ENCODE measurements around the gene LOC128125822.
"Not testable (repeated sequence)": the region's sequence is repeated elsewhere in the genome, so short reads cannot be mapped to it uniquely, and the experiment has no call there.

LOC128125822 gene

DNA sequence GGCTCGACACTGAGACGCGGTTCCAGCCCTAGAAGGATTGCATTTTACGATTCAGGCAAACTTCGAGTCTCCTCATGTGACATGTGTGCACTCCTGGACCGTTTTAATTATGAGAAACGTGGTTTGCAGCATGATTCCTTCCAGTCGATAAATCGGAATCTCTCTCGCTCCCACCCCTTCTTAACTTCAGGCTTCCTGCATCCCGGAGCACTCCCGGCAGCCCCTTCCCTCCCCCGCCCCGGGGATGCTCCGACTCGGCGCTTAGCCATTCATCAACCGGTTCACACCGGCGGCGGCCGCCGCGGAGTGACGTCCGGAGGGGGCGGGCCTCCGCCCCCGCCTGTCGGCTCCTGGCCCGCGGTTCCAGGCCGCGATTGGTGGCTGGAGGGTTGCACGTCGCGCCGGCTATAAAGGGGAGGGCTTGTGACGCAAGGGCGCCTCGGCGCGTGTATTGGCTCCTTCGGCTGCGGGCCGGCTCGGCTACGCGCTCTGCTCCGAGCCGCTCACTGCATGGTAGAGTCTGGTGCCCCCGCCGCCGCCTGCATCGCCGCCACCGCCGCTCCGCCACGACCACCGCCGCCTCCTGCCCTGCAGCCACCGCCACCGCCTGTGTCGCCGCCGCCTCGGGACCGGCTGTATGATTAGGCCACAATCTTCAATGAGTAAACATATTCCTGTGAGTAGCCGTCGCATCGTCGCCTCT, at the start of gene LOC128125822, which contains the start of gene PTP4A1:
Gene LOC128125822 (plus strand): TSS at position 437 of the 703 bp plus-strand sequence.
Gene PTP4A1 (plus strand): TSS at position 437 of the 703 bp plus-strand sequence. CDS start 4,401 bp downstream, outside the sequence.
- POLR2A ChIA-PET: no interaction called here

DNA sequence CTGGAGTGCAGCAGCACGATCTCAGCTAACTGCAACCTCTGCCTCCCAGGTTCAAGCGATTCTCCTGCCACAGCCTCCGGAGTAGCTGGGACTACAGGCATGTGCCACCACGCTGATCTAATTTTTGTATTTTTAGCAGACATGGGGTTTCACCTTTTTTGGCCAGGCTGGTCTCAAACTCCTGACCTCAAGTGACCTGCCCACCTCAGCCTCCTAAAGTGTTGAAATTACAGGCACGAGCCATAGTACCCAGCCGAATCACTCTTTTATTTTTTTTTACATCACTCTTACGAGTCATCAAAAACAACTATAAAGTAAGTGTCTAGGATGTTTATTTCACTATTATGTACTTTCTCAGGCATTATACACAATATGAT, 49.4 kb upstream of the LOC128125822 start:
- ATAC-seq; DNase-seq; H3K27ac Mint-ChIP-seq; H3K9me3 Mint-ChIP-seq (ENCODE audit: insufficient read depth); H3K4me3 Mint-ChIP-seq; CTCF ChIA-PET; H3K27me3 Mint-ChIP-seq (ENCODE audit: low read depth); H3K36me3 Mint-ChIP-seq (ENCODE audit: low read depth): not testable (repeated sequence)
- POLR2A ChIA-PET: interaction anchor here (0.7 kb wide), 1 partner anchor 51 kb away, joined by 3 read pairs; no protein-coding TSS in a partner anchor
- H3K4me1 Mint-ChIP-seq (ENCODE audit: low read depth): peaks cover 22% of the 10 kb centered on the region

More for the DNA sequence above, at the start of gene LOC128125822, which contains the start of gene PTP4A1:
- Mint-ChIP-seq H3K27ac (peak within 1 kb of the TSS; percentile 98), H3K9me3 (ENCODE audit: insufficient read depth) (peaks cover 5% of the 10 kb centered on the region), H3K4me1 (ENCODE audit: low read depth) (peaks cover 41% of the 10 kb centered on the region), H3K4me3 (peak within 1 kb of the TSS; percentile 96), H3K36me3 (ENCODE audit: low read depth) (peaks cover 32% of the 10 kb centered on the region), H3K27me3 (ENCODE audit: low read depth) (no peaks in the 10 kb centered on the region)
- CTCF ChIA-PET: no interaction called here
- DNase-seq (peak; percentile 97), ATAC-seq (peak; percentile 94)

DNA sequence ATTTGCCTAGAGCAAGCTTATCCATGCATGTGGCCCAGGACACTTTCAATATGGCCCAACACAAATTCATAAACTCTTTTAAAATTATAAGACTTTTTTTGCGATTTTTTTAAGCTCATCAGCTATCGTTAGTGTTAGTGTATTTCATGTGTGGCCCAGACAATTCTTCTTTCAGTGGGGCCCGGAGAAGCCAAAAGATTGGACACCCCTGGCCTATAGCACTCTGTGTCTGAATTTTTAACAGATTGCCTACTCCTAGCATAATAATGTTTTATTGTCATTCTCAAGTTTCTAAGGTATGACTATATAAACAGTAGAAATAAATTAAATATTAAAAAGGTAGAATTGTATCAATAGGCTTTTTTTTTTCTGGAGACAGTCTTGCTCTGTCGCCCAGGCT, 48.6 kb upstream of the LOC128125822 start:
- H3K9me3 Mint-ChIP-seq (ENCODE audit: insufficient read depth): no peaks in the 10 kb centered on the region
- H3K27me3 Mint-ChIP-seq (ENCODE audit: low read depth): no peaks in the 10 kb centered on the region
- DNase-seq (no peak), ATAC-seq (no peak)
- CTCF ChIA-PET: no interaction called here
- peaks cover 3% of the 10 kb centered on the region for H3K36me3 Mint-ChIP-seq (ENCODE audit: low read depth)
- peaks cover 28% of the 10 kb centered on the region for H3K4me1 Mint-ChIP-seq (ENCODE audit: low read depth)
- H3K27ac Mint-ChIP-seq: no peak overlapping the region
- POLR2A ChIA-PET: no interaction called here
- no peak overlapping the region for H3K4me3 Mint-ChIP-seq

DNA sequence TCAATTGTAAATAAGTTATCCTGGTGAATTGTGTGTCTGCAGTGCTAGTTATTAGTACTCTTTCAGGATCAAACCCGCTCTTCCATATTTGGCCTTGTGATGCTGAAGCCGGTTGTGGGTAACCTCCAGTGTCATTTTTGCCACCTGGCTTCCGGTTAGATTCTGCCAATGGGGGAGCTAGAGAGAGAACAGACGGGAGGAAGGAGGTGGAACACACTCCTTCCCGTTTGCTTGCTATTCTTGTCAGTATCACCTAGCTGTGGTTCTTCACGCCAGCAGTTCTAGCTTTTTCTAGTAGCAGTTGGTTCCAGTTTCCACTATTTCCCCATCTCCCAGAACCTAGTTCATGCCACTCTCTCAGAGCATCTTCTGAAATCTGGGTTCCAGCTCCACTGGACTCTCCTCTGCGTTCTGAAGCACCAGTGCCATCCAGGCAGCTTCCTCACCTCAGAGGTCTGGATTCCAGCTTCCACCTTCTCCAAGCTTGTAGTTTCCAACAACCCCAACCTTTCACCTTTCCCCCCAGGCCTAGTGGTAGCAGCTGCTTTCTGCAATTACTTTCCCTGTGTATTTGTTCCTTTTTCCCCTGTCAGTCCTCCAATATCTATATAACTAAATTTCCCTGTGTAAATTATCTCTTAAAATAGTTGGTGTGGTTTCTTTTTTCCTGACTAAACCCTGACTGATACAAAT, 46.9 kb upstream of the LOC128125822 start:
- Mint-ChIP-seq H3K27me3 (ENCODE audit: low read depth) (no peaks in the 10 kb centered on the region), H3K9me3 (ENCODE audit: insufficient read depth) (no peaks in the 10 kb centered on the region), H3K4me3 (no peak overlapping the region), H3K36me3 (ENCODE audit: low read depth) (peaks cover 3% of the 10 kb centered on the region), H3K27ac (no peak overlapping the region), H3K4me1 (ENCODE audit: low read depth) (peaks cover 36% of the 10 kb centered on the region)
- POLR2A ChIA-PET: no interaction called here
- ATAC-seq: no peak
- DNase-seq: no peak
- CTCF ChIA-PET: interaction anchor here (0.9 kb wide), 1 partner anchor 22 kb away, joined by 4 read pairs; no protein-coding TSS in a partner anchor

DNA sequence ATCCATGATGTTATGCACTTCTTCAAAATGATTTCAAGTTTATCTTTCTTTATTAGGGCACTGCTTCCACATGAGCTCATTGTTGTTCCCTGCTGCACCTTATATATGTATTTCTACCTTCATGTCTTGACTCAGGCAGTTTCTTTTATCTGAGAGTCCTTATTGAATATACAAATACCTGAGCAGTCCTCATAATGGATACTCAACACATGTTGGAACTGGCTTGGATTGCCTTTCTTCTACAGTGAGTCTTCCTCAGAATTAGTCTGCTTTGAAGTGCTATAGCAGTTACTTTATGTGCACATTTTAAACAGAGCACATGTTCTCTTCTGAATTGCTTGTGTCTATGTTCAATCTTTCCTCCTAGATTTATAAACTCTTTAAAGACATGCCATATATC, 45.3 kb upstream of the LOC128125822 start:
- Mint-ChIP-seq H3K9me3 (ENCODE audit: insufficient read depth) (no peaks in the 10 kb centered on the region), H3K27ac (no peak overlapping the region), H3K36me3 (ENCODE audit: low read depth) (peaks cover 7% of the 10 kb centered on the region), H3K4me3 (no peak overlapping the region), H3K27me3 (ENCODE audit: low read depth) (no peaks in the 10 kb centered on the region), H3K4me1 (ENCODE audit: low read depth) (peaks cover 40% of the 10 kb centered on the region)
- ChIA-PET CTCF (no interaction called here), POLR2A (interaction anchor here (1.0 kb wide), 1 partner anchor 46 kb away, joined by 6 read pairs; no protein-coding TSS in a partner anchor)
- ATAC-seq (no peak), DNase-seq (no peak)

DNA sequence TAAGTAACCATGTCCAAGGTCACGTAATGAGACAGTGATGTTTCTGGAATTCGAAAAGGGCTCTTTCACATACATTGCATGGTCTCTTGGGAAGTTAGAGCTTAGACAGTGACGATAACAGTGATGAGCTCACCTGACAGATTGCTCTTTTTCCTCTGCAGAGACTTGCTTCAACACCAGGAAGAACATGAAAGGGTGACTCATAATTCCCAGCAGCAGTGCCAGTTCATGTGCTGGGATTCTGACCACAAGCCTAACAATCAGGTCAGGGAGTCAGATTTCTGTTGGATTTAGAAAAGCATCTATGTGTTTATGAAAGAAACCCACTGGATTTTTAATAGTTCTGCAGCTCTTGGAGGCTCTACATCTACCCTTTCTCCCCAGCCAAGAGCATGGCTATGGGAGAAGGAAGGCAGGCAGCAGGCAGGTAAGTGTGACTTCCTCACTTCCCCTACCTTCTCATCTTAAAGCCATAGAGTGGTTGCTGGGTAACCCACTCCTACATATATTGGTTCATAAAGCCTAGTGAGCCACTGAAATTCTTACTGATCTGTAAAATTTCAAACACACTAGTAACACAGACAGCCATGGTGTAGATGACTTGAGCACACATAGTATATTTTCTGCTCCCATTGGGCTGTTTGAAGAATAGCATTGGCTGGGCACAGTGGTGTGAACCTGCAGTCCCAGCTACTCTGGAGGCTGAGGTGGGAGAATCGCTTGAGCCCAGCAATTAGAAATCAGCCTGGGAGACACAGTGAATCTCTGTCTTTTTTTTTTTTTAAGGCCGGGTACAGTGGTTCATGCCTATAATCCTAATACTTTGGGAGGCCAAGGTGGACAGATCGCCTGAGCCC, 44.4 kb upstream of the LOC128125822 start:
- H3K27me3 Mint-ChIP-seq (ENCODE audit: low read depth): no peaks in the 10 kb centered on the region
- ATAC-seq (peak; percentile 37), DNase-seq (no peak)
- ChIA-PET POLR2A (interaction anchor here (1.0 kb wide), 1 partner anchor 45 kb away, joined by 6 read pairs; no protein-coding TSS in a partner anchor), CTCF (interaction anchor here (1.3 kb wide), 1 partner anchor 47 kb away, joined by 3 read pairs; no protein-coding TSS in a partner anchor)
- H3K27ac Mint-ChIP-seq: peak overlapping the region; percentile 77
- no peak overlapping the region for H3K4me3 Mint-ChIP-seq
- peaks cover 40% of the 10 kb centered on the region for H3K4me1 Mint-ChIP-seq (ENCODE audit: low read depth)
- peaks cover 8% of the 10 kb centered on the region for H3K36me3 Mint-ChIP-seq (ENCODE audit: low read depth)
- H3K9me3 Mint-ChIP-seq (ENCODE audit: insufficient read depth): no peaks in the 10 kb centered on the region

DNA sequence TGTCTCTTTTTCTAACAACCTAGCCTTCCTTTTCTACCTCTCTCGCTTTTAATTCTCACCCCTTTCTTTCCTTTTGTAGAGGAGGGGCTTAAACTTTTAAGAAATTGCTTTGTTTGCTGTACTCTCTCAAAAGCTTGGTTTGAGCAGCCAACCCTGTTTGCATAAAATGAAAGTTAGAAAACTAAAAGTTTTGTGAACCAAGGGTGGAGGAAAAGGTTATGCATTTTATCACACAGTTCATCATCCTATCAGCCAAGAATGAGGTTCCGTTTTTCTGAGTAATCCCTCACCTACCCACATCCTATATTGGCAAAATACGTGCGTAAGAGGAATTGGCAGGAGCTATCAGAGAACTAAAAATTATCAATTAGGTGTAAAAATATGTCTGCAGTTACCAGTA, 42.8 kb upstream of the LOC128125822 start:
- Mint-ChIP-seq H3K4me1 (ENCODE audit: low read depth) (peaks cover 40% of the 10 kb centered on the region), H3K36me3 (ENCODE audit: low read depth) (peaks cover 8% of the 10 kb centered on the region)
- POLR2A ChIA-PET: interaction anchor here (0.7 kb wide), 1 partner anchor 45 kb away, joined by 3 read pairs; no protein-coding TSS in a partner anchor

DNA sequence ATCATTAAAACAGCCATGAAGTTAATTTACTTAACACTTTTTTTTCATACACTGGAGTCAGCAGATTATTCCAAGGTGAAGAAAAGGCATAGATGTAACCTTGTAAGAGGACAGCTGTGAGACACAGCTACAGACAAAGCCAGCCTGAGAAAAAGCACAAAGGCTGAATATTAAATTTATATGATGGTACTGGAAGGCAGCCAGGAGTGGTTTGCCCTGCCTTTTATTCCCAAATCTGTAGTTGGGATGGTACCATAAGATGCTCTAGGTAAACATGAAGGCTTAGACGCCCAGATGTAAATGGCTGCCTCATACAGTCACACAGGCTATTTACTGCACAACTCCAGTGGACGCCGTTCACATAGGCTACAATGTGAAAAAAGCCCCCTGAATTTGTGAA, 42.1 kb upstream of the LOC128125822 start:
- Mint-ChIP-seq H3K36me3 (ENCODE audit: low read depth) (peaks cover 7% of the 10 kb centered on the region), H3K4me3 (no peak overlapping the region), H3K27ac (peak overlapping the region; percentile 97), H3K4me1 (ENCODE audit: low read depth) (peaks cover 37% of the 10 kb centered on the region), H3K27me3 (ENCODE audit: low read depth) (no peaks in the 10 kb centered on the region), H3K9me3 (ENCODE audit: insufficient read depth) (no peaks in the 10 kb centered on the region)
- ChIA-PET CTCF (interaction anchor here (2.0 to 3.2 kb wide), 2 partner anchors 44 to 178 kb away, joined by 5 to 17 read pairs; no protein-coding TSS in a partner anchor), POLR2A (no interaction called here)
- no peak for ATAC-seq
- DNase-seq: no peak

More for the DNA sequence above, 42.8 kb upstream of the LOC128125822 start:
- no peaks in the 10 kb centered on the region for H3K27me3 Mint-ChIP-seq (ENCODE audit: low read depth)
- CTCF ChIA-PET: interaction anchor here (1.3 to 2.0 kb wide), 2 partner anchors 44 to 177 kb away, joined by 3 to 5 read pairs; no protein-coding TSS in a partner anchor
- H3K4me3 Mint-ChIP-seq: peak overlapping the region; percentile 67
- DNase-seq (peak; percentile 39), ATAC-seq (peak; percentile 84)
- H3K27ac Mint-ChIP-seq: peak overlapping the region; percentile 97
- H3K9me3 Mint-ChIP-seq (ENCODE audit: insufficient read depth): no peaks in the 10 kb centered on the region

DNA sequence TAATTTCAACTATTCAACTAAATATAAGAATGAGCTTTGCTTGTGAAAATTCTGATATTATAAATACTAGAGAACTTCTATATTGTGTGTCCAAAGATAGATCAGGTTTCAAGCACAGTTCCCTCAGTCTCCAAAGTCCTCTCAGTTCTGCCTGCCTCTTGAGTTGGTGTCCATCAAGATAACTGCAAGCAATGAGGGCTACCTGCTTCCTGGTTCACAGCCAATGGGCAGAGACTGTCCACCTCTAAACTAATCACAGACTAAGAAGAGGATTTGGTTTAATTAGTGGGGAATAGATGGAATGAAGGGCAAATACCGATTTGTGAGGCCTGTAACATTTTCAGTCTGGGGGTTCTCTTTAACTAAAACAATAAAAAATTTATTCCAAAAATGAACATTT, 41.3 kb upstream of the LOC128125822 start:
- ChIA-PET CTCF (interaction anchor here (2.0 to 3.2 kb wide), 2 partner anchors 43 to 179 kb away, joined by 5 to 17 read pairs; no protein-coding TSS in a partner anchor), POLR2A (no interaction called here)
- peaks cover 5% of the 10 kb centered on the region for H3K36me3 Mint-ChIP-seq (ENCODE audit: low read depth)
- ATAC-seq (no peak), DNase-seq (no peak)
- no peak overlapping the region for H3K27ac Mint-ChIP-seq
- H3K27me3 Mint-ChIP-seq (ENCODE audit: low read depth): no peaks in the 10 kb centered on the region
- no peak overlapping the region for H3K4me3 Mint-ChIP-seq
- H3K4me1 Mint-ChIP-seq (ENCODE audit: low read depth): peaks cover 32% of the 10 kb centered on the region
- no peaks in the 10 kb centered on the region for H3K9me3 Mint-ChIP-seq (ENCODE audit: insufficient read depth)

DNA sequence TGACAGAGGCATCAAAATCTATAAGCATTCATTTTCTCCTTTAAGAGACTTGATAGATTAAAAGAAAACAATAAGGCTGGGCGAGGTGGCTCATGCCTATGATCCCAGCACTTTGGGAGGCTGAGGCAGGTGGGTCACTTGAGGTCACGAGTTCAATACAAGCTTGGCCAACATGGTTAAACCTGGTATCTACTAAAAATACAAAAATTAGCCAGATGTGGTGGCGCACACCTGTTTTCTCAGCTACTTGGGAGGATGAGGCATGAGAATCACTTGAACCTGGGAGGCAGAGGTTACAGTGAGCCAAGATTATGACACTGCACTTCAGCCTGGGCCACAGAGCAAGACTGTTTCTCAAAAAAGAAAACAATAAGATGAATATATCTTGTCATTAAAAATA, 39.3 kb upstream of the LOC128125822 start:
- ATAC-seq (no peak), DNase-seq (no peak)
- no peak overlapping the region for H3K27ac Mint-ChIP-seq
- H3K36me3 Mint-ChIP-seq (ENCODE audit: low read depth): peaks cover 5% of the 10 kb centered on the region
- no peak overlapping the region for H3K4me3 Mint-ChIP-seq
- H3K27me3 Mint-ChIP-seq (ENCODE audit: low read depth): peaks cover 3% of the 10 kb centered on the region
- H3K9me3 Mint-ChIP-seq (ENCODE audit: insufficient read depth): no peaks in the 10 kb centered on the region
- peaks cover 21% of the 10 kb centered on the region for H3K4me1 Mint-ChIP-seq (ENCODE audit: low read depth)
- CTCF ChIA-PET: interaction anchor here (3.2 kb wide), 1 partner anchor 41 kb away, joined by 17 read pairs; no protein-coding TSS in a partner anchor
- POLR2A ChIA-PET: interaction anchor here (1.1 kb wide), 1 partner anchor 40 kb away, joined by 4 read pairs; no protein-coding TSS in a partner anchor

DNA sequence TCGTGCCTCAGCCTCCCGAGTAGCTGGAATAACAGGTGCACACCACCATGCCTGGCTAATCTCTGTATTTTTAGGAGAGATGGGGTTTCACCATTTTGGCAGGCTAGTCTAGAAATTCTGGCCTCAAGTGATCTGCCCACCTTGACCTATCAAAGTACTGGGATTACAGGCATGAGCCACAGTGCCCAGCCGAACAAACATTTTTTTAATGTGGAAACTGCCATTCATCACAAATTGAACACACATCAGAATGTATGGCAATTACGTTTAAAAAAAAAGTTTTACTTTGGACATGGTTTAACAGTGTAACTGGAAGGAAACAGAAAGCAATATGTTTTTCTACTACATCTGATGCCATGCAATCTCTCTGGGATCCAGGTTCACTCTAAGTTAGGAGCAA, 38.3 kb upstream of the LOC128125822 start:
- no peak overlapping the region for H3K4me3 Mint-ChIP-seq
- ChIA-PET CTCF (no interaction called here), POLR2A (interaction anchor here (1.1 kb wide), 1 partner anchor 39 kb away, joined by 4 read pairs; no protein-coding TSS in a partner anchor)
- no peak overlapping the region for H3K27ac Mint-ChIP-seq
- H3K4me1 Mint-ChIP-seq (ENCODE audit: low read depth): peaks cover 16% of the 10 kb centered on the region
- peaks cover 5% of the 10 kb centered on the region for H3K36me3 Mint-ChIP-seq (ENCODE audit: low read depth)
- DNase-seq (no peak), ATAC-seq (no peak)
- H3K27me3 Mint-ChIP-seq (ENCODE audit: low read depth): peaks cover 3% of the 10 kb centered on the region
- no peaks in the 10 kb centered on the region for H3K9me3 Mint-ChIP-seq (ENCODE audit: insufficient read depth)
